ENCODE results near the gene ARPP21.
"Not testable (repeated sequence)": the region's sequence is repeated elsewhere in the genome, so short reads cannot be mapped to it uniquely, and the experiment has no call there.

ARPP21 gene

DNA sequence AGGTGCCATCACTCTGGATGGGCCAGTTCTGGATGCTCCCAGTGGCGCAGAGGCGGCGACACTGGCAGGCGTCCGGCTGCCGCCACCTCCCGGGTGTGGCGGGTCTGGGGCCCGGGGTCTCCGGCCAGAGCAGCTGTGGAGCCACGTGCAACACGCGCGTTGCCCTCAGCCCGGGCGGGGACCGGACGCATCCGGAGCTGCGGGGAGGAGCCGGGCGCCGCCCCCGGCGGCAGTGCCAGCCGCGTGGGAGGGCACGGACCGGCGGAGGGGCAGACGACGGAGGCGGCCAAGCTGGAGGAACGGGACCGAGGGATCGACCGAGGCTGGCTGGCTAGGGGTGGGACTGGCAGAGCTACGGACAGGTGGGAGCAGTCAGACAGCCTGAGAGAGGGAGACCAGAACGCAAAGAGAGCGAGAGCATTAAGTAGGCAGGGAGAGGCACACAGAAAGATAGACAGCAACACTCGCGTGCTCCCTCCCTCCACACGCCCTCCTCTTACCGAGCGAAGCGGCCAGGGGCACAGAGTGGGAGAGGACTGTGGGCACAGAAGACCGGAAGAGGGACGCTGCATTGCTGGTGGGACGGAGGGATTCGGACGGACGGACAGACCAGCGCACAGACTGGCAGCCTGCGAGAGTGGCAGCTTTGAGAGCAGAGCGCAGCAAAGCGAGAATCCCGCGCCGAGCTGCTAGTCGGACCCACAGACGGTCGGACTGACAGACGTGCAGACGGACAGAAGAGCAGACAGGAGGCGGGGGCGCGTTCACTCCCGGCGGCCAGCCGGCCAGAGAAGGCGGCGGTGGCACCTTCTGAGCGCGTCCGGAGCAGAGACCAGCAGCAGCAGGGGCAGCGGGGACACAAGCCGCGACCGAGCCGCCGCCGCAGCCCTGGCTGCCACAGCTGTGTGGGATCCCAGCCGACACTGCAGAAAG lies at the start of gene ARPP21:
ARPP21 (plus strand) TSS at position 272 of the 933 bp plus-strand sequence. CDS start 42,227 bp downstream, outside the sequence.
- FAIRE-seq: no peak

- no peak for FAIRE-seq
Measured at GRCh38 chr3:35592589-35593295, 46.6 kb upstream of the ARPP21 start.

DNA sequence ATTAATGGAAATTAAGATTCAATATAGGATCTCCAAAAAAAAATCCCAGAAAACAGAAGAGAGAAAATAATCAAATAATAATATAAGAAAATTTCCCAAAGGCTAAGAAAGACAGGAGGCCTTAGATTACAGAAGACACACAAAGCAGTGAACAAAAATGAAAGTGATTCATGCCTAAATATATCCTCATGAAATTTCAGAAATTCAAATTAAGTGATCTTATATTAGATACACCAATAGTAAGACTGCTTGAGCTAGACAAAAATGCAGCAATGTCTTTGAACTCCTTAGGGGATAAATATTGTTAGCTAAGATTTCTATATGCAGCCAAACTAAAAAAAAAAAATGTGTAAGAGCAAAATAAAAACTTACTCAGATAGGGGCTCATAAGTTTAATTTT lies 44.6 kb upstream of the ARPP21 start:
- no peak for FAIRE-seq

GRCh38 chr3:35596335-35596995 lies 42.9 kb upstream of the ARPP21 start:
- FAIRE-seq: no peak

DNA sequence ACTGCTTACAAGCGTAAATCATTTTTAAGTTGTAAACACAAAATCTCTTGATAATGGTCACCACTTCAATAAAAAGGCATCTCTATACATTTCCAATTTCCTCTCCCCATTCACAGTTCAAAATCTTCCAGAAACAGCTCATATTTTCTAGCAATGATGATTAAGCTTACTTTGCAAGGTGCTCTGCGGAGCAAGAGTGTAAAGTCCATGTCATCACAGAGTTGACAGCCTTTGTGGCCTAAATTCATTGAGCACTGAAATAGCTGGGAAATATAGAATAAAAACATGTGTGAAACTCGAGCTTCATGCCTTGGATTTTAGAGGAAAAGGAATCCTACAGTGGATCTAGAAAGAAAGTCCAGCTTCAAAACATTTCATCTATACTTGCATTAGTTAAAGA lies 41.8 kb upstream of the ARPP21 start:
- FAIRE-seq: no peak

DNA sequence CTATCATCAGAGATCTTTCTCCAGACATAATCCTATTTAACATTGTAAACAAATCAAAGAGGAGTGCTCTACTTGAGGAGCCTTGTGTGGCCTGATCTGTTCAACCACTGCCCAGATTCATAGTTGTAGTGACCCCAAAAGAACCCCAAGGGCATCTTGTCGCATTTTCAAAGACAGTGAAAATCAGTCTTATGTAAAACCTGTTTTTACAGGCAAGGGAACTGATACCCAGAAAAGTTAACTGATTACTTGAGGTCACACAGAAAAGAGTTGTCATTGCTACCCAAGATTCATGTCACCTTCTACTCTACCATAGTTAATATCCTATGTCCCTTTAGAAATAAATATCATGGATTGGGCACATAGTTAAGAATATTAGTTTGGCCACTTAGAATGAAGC lies 40.5 kb upstream of the ARPP21 start:
- no peak for FAIRE-seq

- no peak for FAIRE-seq
Measured at GRCh38 chr3:35601959-35602358, 37.4 kb upstream of the ARPP21 start.

- FAIRE-seq: no peak
Measured at GRCh38 chr3:35602395-35602936, 36.9 kb upstream of the ARPP21 start.

DNA sequence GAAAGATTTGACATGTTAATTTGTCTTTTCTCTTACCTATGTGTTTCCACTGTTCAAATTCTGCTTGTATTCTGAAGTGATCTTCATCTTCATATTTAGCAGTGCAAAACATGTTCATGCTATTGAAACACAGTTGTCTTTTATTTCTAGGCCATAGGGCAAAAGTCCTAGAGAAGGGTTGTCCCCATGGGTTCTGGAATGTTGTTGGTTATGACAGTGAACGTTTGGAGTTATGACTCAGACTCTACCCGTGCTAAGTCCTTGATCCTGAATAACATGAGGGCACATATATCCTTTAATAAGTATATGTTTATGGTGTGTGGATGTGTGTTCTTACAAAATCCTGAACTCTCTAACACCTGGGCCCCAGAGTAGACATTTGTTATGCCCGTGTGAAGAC lies 23.0 kb upstream of the ARPP21 start:
- FAIRE-seq: no peak

GRCh38 chr3:35617370-35617769 lies 22.0 kb upstream of the ARPP21 start:
- FAIRE-seq: no peak

GRCh38 chr3:35620238-35620637 lies 19.1 kb upstream of the ARPP21 start:
- not testable (repeated sequence) for FAIRE-seq

- no peak for FAIRE-seq
Measured at GRCh38 chr3:35624698-35625097, 14.6 kb upstream of the ARPP21 start.

DNA sequence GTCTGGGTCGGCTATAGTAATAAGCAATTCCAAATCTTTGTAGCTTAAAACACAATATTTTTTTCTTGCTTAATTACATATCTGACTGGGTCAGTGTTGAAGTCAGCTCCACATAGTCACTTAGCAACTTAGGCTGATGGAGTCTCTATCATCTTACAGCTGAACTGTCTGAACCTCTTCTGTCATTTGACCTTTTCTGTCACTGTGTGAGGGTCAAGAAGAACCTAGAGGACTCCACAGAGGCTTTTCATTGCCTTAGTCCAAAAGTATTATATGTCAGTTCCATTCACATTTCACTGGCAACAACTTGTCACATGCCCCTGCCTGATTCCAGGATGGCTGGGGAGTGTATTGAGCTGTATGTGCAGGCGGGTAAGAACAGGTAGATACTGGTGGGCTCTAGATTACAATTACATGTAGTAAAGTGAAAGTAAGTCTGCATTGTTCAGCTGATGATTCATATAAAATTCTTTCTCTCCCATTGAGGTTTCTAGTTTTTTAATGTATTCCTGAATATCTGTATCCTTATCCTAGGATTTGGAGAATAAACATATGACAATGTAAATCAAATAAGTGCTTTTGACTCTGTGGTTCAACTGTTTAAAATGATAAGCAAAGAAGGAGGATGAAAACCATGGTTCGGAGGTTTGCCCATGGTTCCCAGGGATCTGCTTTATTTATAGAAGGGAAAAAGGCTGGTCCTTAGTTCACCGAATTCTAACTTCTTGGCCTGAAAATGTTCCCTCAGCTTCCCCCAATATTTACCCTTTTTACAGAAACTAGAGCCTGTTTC lies 5.8 kb upstream of the ARPP21 start:
- FAIRE-seq: no peak

DNA sequence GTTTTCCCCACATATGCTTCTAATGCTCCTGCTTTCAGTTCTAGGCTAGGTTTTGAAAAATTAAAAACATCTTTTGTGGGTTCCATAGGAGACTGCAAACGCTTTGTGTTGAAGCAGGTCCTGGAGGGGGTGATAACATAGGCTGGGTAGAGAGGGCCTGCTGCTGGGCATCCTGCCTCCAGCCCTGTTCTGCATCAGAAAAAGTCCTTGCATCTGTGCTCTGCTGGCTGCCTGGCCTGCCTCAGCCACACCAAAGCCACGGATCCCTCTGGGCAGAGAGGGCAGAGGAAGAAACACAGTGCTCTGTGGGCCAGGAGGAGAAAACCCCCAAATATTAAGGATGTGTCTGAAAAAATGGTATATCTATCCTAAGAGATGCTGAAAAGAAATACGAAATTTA lies 3.9 kb upstream of the ARPP21 start:
- no peak for FAIRE-seq

- FAIRE-seq: no peak
Measured at GRCh38 chr3:35635926-35636683, 3.2 kb upstream of the ARPP21 start.

GRCh38 chr3:35638251-35638979 lies 910 bp upstream of the ARPP21 start:
- no peak for FAIRE-seq

DNA sequence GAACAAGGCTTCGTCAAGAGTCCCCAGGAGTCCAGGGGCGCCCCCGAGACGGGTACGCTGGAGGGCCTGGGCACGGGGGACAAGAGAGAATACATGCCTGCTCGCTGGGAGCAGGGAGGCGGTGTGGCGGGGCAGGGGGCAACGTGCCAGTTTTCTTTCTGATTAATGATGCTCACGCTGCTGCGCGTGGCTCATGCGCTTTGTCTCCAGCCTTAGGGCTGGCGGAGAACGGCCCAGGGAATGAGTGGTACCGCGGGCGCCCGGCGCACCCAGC lies 408 bp upstream of the ARPP21 start:
- FAIRE-seq: no peak

DNA sequence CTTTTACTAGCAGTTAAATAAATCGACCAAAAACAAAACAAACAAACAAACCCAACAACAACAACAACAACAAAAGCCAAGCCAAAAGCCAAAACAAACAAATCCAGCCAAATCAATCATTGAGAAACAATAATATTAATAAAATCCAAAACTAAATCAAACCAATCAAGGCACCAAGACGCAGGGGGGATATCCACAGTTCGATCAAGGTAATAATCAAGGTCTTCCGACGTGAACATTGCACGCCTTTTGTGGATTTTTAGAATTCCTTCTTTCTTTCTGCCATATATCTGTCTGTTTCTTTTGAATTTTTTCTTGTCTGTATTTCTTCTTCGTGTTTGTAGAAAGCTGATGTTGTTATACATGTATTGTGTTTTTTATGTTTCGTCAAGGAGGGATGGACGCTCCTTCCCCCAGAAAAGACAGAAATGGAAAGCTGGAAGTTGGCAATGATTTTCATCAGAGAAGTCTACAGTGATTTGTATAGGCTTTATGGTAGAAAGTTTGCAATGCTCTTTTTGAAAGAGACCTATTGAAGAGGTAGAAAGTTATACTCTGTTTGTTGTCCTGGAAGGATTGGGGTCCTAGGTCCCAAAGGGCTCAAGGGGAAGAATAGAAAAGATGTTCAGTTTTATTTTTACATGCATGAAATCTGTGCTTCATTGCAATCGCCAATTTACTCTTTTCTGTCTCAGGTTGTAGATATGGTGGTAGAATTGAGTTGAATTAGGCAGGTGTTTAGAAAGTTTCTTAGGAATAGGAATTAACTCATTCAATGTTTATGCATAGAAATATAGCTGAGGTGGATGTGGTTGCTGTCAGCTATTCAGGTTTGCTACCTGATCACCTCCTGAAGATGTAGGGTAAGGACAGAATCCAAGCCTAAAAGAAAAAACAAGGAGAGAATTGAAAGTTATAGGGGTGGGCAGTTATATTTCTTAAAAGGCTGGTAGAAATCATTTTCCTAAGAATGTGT lies 1.2 kb downstream of the ARPP21 start:
- no peak for FAIRE-seq

DNA sequence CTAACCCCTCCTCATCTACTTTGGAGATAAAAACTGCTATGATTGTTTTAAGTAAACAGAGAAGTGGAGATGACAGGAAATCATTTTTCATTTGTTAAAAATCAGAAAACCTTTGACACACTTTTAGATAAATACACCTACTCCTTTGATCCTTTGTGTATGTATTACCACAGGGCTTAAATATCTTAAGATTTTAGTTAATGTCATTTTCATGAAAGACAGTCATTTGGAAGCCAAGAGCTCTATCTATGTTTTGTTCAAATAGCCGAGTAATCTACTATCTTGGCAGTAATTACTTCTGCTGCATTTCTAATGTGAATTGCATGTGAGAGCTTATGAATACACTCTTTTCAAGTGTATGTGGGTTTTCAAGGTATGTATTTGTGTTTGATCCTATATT lies 2.0 kb downstream of the ARPP21 start:
- no peak for FAIRE-seq

All from colon (tissue), 2 donors.